Epithelial cell of proximal tubule (primary cell): ENCODE data around the gene PROSER2. TPM values are rescaled to one million over a fixed set of nuclear protein-coding genes. Genes with fewer than 3 reads are reported as not detected.
"Not testable (repeated sequence)": the region's sequence is repeated elsewhere in the genome, so short reads cannot be mapped to it uniquely, and the experiment has no call there.

Experiments
- DNase-seq: peaks from one replicate; pipeline ENCODE4 v3.0.0-alpha.2; 2011; ENCODE audit warnings: low read depth
- H3K4me3 ChIP-seq: 2 replicates; pipeline ENCODE4 v1.5.1; 2011; ENCODE audit warnings: low read depth, mild to moderate bottlenecking, low read length
- total RNA-seq: library from RNA; depleted of rRNA; stranded (reverse); fragments of >200 nt; gene quantifications from 2 replicates; pipeline ENCODE4 v1.2.3, GENCODE V29; 2015
- TF ChIP-seq, protein P1 (sequence below): conservative IDR thresholded peaks from 2 replicates; pipeline ENCODE4 v1.5.1; 2012; ENCODE audit warnings: low read depth, mild to moderate bottlenecking, low read length

PROSER2 gene
- total RNA-seq, 1 donor from 2014 or later = 91.6 TPM

DNA sequence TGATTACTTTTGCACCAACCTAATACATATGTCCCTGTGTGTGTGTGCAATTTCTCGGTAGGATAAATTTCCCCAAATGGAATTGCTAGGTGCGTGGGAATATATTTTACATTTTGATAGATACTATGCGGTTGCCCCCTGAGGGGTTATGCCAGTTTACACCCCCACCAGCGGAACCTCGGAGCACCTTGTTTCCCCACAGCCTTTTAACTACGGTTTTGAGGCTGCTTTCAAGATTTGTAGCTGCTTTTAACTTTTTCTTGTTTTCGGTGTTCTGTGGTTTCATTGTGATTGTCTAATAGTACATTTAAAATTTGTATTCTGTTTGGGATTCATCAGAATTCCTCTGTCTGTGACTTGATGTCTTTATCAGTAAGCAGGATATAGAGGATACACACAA, 22.0 kb downstream of the PROSER2 start:
- no peak overlapping the region for H3K4me3 ChIP-seq
- DNase-seq = no peak
- TF ChIP-seq, protein P1, sequence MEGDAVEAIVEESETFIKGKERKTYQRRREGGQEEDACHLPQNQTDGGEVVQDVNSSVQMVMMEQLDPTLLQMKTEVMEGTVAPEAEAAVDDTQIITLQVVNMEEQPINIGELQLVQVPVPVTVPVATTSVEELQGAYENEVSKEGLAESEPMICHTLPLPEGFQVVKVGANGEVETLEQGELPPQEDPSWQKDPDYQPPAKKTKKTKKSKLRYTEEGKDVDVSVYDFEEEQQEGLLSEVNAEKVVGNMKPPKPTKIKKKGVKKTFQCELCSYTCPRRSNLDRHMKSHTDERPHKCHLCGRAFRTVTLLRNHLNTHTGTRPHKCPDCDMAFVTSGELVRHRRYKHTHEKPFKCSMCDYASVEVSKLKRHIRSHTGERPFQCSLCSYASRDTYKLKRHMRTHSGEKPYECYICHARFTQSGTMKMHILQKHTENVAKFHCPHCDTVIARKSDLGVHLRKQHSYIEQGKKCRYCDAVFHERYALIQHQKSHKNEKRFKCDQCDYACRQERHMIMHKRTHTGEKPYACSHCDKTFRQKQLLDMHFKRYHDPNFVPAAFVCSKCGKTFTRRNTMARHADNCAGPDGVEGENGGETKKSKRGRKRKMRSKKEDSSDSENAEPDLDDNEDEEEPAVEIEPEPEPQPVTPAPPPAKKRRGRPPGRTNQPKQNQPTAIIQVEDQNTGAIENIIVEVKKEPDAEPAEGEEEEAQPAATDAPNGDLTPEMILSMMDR = no peak

DNA sequence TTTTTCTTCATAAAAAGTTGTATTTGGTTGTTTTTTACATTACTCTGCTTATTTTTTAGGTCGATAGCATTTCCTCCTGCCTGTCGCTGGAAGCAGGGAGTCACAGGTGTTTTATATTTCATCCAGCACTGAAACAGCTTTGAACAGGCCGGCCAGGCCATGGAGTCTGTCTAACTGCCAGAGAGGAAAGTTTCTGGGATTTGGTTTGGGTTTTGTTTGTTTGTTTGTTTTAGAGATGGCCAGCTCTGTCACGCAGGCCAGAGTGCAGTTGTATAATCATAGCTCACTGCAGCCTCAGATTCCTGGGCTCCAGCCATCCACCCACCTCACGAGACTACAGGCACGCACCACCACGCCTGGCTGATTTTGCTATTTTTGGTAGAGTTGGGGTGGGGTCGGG, 23.4 kb downstream of the PROSER2 start:
- no peak overlapping the region for H3K4me3 ChIP-seq
- TF ChIP-seq, protein P1 = no peak
- DNase-seq = no peak

DNA sequence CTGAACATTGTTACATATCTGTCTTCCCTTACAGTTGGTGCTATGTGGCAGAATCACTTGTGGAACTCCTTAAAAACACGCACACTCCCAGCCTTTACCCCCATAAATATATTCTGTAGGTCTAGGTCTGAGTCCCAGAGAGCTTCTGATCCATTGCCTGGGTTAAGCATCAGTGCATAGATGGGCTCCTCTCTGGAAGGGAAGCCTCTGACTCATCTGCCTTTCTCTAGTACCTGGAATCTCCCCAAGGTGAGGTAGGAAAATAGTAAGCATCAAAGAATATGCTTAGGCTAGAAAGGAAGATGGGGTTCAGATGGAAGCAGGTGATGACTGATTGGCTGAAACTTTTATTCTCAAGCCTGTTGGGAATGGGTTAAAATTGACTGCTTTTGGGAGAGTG, 26.1 kb downstream of the PROSER2 start:
- no peak for DNase-seq
- TF ChIP-seq, protein P1 = no peak
- no peak overlapping the region for H3K4me3 ChIP-seq

DNA sequence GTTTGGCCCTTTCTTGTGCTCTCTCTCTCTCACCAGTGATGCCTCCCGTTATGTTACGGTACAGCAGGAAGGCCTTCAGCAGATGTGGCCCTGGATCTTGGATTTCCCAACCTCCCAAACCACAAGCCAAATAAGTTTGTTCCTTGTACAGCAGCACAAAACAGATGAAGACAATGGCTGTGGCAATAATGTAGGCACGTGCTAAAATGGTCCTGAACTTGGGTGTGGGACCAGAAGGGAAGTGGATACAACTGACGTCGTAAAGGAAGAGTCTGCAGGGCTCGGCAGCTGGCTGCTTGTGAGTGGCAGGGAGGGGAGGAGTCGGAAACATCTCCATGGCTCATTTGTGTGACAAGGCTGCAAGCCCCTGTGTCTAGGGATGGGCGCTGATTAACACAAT, 26.8 kb downstream of the PROSER2 start:
- TF ChIP-seq, protein P1 = no peak
- H3K4me3 ChIP-seq = no peak overlapping the region
- DNase-seq = no peak

DNA sequence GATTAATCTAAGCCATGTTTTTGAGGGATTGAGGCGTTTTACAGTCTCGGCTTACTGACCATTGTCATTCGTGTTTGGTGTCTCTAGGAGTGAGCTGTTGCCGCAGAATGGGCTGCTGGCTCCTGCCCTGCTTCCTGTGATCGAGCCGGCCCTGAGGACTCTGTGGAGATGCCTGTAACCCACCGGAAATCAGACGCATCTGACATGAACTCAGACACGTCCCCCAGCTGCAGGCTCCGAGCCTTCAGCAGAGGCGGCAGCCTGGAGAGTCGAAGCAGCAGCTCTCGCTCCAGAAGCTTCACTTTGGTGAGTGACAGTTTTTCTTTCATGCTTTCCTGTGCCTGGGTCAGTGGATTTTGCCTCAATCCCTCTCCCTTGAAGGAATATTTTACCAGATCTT, 28.8 kb downstream of the PROSER2 start:
- no peak overlapping the region for H3K4me3 ChIP-seq
- DNase-seq = no peak
- TF ChIP-seq, protein P1 = no peak

DNA sequence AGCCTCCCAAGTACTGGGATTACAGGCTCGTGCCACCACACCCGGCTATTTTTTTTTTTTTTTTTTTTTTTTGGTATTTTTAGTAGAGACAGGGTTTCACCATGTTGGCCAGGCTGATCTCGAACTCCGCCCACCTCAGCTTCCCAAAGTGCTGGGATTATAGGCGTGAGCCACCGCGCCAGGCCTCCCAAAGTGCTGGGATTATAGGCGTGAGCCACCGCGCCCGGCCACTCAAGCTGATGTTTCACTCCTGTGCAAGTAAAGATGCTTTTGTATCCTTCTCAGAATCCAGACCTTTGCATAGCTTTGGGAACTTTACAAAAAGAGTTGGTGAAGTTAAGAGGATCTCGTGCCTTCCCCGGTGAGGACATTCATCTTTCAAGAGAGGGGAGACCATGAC, 29.5 kb downstream of the PROSER2 start:
- not testable (repeated sequence) for H3K4me3 ChIP-seq, DNase-seq

DNA sequence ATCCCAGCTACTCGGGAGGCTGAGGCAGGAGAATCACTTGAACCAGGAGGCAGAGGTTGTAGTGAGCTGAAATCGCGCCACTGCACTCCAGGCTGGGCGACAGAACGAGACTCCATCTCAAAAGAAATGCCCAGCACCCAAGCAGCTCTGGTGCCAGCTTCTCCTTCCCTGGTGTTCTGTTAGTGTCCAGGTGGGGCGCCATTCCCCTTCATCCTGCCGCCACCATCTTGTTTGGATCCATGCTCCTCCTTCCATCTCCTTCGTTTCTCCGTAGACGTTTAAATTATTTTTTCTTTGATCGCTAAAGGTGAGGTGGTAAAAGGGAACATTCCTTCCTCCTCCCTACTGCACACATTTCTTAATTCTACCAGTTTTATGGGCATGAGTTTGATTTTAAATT, 30.3 kb downstream of the PROSER2 start:
- DNase-seq = no peak
- TF ChIP-seq, protein P1 = peak; percentile 39
- no peak overlapping the region for H3K4me3 ChIP-seq

DNA sequence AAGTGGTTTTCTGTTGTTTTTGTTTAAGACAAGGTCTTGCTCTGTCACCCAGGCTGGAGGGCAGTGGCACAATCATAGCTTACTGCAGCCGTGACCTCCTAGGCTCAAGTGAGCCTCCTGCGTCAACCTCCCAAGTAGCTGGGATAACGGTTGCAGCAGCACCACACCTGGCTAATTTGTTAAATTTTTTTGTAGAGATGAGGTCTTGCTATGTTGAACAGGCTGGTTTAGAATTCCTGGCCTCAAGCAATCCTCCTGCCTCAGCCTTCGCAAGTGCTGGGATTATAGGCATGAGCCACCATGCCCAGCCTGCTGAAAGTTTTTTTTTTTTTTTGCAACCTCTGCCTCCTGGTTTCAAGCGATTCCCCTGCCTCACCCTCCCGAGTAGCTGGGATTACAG, 31.1 kb downstream of the PROSER2 start:
- no peak for DNase-seq
- TF ChIP-seq, protein P1 = no peak
- no peak overlapping the region for H3K4me3 ChIP-seq
